ENCODE results near the gene ANKRD55. TPM values are rescaled to one million over a fixed set of nuclear protein-coding genes. Genes with fewer than 3 reads are reported as not detected.

ANKRD55 gene
- total and polyA plus RNA-seq, 2 donors (not counting 1 experiment from before 2014, with no cell fraction given) = not detected

DNA sequence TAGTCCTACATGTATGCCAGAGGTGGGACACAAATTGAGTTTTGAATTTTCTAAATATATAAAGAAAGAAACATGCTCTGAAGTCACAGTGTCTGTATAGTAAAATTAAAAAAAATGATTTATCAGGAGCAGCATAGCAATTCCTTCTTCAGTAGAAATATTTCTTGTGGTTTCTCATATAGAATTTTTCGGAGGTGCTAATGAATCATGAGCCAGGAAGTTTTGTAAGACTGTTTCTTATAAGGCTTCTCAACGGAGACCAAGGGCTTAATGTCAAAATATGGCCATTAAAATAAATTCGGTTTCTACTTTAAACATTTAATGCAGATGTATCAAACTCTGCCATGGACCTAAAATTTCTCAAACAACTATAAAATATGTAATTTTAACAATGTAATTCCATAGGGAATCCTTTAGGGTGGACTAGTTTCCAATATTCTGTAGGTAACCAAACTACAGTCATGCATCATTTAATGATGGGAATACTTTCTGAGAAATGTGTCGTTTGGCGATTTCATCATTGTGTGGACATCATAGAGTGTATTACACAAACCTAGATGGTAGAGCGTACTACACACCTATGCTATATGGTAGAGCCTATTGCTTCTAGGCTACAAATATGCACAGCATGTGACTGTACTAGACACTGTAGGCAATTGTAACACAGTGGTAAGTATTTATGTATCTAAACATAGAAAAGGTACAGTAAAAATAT is 66.3 kb downstream of the ANKRD55 start:
- H3K4me2 ChIP-seq (ENCODE audit: extremely low read depth, insufficient read depth, low read length) = no peak overlapping the region
- H3K36me3 ChIP-seq (ENCODE audit: control insufficient read depth, insufficient read depth, low read length) = no peaks in the 10 kb centered on the region
- no peak for DNase-seq (ENCODE audit: low read depth in 2 of 2)
- H3K4me3 ChIP-seq (replicated peaks in 1 of 4; ENCODE audit: control extremely low read depth in 1 of 4, insufficient read depth in 1 of 4, low read depth in 3 of 4, low read length in 4 of 4) = no peak overlapping the region
- no peaks in the 10 kb centered on the region for H3K79me2 ChIP-seq (ENCODE audit: control insufficient read depth, insufficient read depth, low read length)
- no peaks in the 10 kb centered on the region for H3K9me3 ChIP-seq (ENCODE audit: control insufficient read depth, insufficient read depth, low read depth, low read length)
- TF ChIP-seq, protein P1, sequence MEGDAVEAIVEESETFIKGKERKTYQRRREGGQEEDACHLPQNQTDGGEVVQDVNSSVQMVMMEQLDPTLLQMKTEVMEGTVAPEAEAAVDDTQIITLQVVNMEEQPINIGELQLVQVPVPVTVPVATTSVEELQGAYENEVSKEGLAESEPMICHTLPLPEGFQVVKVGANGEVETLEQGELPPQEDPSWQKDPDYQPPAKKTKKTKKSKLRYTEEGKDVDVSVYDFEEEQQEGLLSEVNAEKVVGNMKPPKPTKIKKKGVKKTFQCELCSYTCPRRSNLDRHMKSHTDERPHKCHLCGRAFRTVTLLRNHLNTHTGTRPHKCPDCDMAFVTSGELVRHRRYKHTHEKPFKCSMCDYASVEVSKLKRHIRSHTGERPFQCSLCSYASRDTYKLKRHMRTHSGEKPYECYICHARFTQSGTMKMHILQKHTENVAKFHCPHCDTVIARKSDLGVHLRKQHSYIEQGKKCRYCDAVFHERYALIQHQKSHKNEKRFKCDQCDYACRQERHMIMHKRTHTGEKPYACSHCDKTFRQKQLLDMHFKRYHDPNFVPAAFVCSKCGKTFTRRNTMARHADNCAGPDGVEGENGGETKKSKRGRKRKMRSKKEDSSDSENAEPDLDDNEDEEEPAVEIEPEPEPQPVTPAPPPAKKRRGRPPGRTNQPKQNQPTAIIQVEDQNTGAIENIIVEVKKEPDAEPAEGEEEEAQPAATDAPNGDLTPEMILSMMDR (conservative IDR thresholded peaks at IDR 0.05 in 1 of 2, IDR thresholded peaks at IDR 0.05 in 1 of 2; ENCODE audit: low read depth in 1 of 2, low read length in 2 of 2) = no peak
- no peak for TF ChIP-seq EZH2 (IDR thresholded peaks at IDR 0.05; ENCODE audit: low read length, missing control alignments)
- no peak overlapping the region for H2AFZ ChIP-seq (ENCODE audit: low read length)
- no peak overlapping the region for H3K9ac ChIP-seq (ENCODE audit: insufficient read depth, low read length)
- no peaks in the 10 kb centered on the region for H3K27me3 ChIP-seq (ENCODE audit: control insufficient read depth, insufficient read depth, low read length)
- no peak overlapping the region for H3K27ac ChIP-seq (ENCODE audit: insufficient read depth, low read length)
- no peaks in the 10 kb centered on the region for H4K20me1 ChIP-seq (ENCODE audit: control insufficient read depth, extremely low read depth, insufficient read depth, low read length)
- peaks cover 4% of the 10 kb centered on the region for H3K4me1 ChIP-seq (ENCODE audit: control insufficient read depth, extremely low read depth, insufficient read depth, low read length)

DNA sequence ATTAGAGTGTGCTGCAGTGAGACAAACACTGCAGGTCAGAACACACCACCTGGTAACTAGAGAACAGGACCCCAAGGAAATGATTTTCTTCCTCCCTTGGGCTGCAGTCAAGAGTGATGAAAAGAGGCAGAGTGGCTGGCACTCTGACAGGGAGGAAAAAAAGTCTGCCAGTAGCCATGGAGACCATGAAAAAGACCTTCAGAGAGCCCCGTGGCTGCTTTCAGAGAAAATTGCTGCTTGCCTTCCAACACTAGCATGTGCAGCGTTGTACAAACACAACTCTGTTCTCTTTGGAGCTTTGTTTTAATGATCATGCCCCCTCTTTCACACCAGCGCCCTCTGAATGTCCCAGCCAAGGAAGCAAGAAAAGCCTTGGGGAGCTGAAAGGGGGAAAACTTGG is 68.8 kb downstream of the ANKRD55 start:
- no peak overlapping the region for H3K27ac ChIP-seq (ENCODE audit: insufficient read depth, low read length)
- no peaks in the 10 kb centered on the region for H4K20me1 ChIP-seq (ENCODE audit: control insufficient read depth, extremely low read depth, insufficient read depth, low read length)
- no peak overlapping the region for H3K9ac ChIP-seq (ENCODE audit: insufficient read depth, low read length)
- no peaks in the 10 kb centered on the region for H3K36me3 ChIP-seq (ENCODE audit: control insufficient read depth, insufficient read depth, low read length)
- TF ChIP-seq EZH2 (IDR thresholded peaks at IDR 0.05; ENCODE audit: low read length, missing control alignments) = no peak
- TF ChIP-seq, protein P1 (conservative IDR thresholded peaks at IDR 0.05 in 1 of 2, IDR thresholded peaks at IDR 0.05 in 1 of 2; ENCODE audit: low read depth in 1 of 2, low read length in 2 of 2) = no peak
- H2AFZ ChIP-seq (ENCODE audit: low read length) = peak overlapping the region; percentile 32
- H3K4me1 ChIP-seq (ENCODE audit: control insufficient read depth, extremely low read depth, insufficient read depth, low read length) = no peaks in the 10 kb centered on the region
- no peaks in the 10 kb centered on the region for H3K79me2 ChIP-seq (ENCODE audit: control insufficient read depth, insufficient read depth, low read length)
- H3K27me3 ChIP-seq (ENCODE audit: control insufficient read depth, insufficient read depth, low read length) = no peaks in the 10 kb centered on the region
- H3K4me3 ChIP-seq (replicated peaks in 1 of 4; ENCODE audit: control extremely low read depth in 1 of 4, insufficient read depth in 1 of 4, low read depth in 3 of 4, low read length in 4 of 4) = no peak overlapping the region
- peak in 1 of 2 donors; percentile 46 for DNase-seq (ENCODE audit: low read depth in 2 of 2)
- H3K4me2 ChIP-seq (ENCODE audit: extremely low read depth, insufficient read depth, low read length) = no peak overlapping the region
- H3K9me3 ChIP-seq (ENCODE audit: control insufficient read depth, insufficient read depth, low read depth, low read length) = no peaks in the 10 kb centered on the region

DNA sequence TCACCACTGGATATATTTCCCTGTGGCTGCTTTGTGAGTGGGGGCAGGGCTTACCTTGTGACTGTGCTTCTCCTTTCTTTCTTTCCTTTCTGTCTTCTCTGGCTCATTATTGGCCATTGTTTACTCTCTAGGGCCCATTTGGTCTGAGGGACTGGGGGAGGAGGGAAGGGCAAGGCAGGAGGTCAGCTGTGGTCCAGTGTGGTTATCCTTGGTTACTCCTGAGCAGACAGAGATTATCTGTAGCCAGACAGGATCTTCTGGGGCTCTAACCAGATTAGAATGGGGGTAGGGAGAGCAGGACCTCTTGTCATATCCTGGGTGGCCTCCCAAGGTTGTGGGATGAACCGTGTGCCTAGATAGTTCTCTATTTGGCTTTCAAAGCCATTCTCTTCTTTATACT is 71.2 kb downstream of the ANKRD55 start:
- TF ChIP-seq, protein P1 (conservative IDR thresholded peaks at IDR 0.05 in 1 of 2, IDR thresholded peaks at IDR 0.05 in 1 of 2; ENCODE audit: low read depth in 1 of 2, low read length in 2 of 2) = no peak
- no peak for TF ChIP-seq EZH2 (IDR thresholded peaks at IDR 0.05; ENCODE audit: low read length, missing control alignments)
- H3K4me3 ChIP-seq (replicated peaks in 1 of 4; ENCODE audit: control extremely low read depth in 1 of 4, insufficient read depth in 1 of 4, low read depth in 3 of 4, low read length in 4 of 4) = no peak overlapping the region
- H3K4me2 ChIP-seq (ENCODE audit: extremely low read depth, insufficient read depth, low read length) = no peak overlapping the region
- no peaks in the 10 kb centered on the region for H3K27me3 ChIP-seq (ENCODE audit: control insufficient read depth, insufficient read depth, low read length)
- no peak overlapping the region for H3K9ac ChIP-seq (ENCODE audit: insufficient read depth, low read length)
- no peaks in the 10 kb centered on the region for H3K4me1 ChIP-seq (ENCODE audit: control insufficient read depth, extremely low read depth, insufficient read depth, low read length)
- no peaks in the 10 kb centered on the region for H3K79me2 ChIP-seq (ENCODE audit: control insufficient read depth, insufficient read depth, low read length)
- H3K9me3 ChIP-seq (ENCODE audit: control insufficient read depth, insufficient read depth, low read depth, low read length) = no peaks in the 10 kb centered on the region
- no peak for DNase-seq (ENCODE audit: low read depth in 2 of 2)
- no peaks in the 10 kb centered on the region for H4K20me1 ChIP-seq (ENCODE audit: control insufficient read depth, extremely low read depth, insufficient read depth, low read length)
- H3K36me3 ChIP-seq (ENCODE audit: control insufficient read depth, insufficient read depth, low read length) = no peaks in the 10 kb centered on the region
- no peak overlapping the region for H2AFZ ChIP-seq (ENCODE audit: low read length)
- no peak overlapping the region for H3K27ac ChIP-seq (ENCODE audit: insufficient read depth, low read length)

Measured in fibroblast of lung (primary cell).